ENCODE data around the gene UBTD2.

Gene UBTD2

DNA sequence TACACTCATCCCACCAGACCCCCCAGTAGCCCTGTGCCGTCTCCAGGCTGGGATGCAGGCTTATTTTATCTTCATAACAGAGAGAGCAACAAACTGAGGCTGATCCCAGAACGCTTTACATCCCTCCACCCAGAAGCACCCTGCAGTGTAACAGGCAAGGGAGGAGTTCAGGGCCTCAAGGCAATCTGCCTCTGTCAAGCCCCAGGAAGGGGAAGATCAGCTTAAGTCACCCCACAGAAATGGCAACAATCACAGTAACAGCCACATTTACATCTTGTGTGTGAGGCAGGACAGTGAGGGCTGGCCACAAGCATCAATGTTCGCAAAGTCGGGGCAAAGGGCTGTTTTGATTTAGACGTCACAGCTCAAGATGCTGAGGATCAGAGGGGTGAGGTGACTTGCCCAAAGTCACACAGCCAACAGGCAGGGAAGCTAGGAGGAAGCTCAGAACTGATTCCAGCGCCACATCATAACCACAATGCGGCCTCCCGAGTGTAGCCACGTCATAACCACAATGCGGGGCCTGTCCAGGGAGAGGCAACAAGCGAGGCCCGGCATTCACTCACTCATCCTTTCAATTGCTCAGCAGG, 109.9 kb downstream of the UBTD2 start:
- no peak overlapping the region for H3K4me3 ChIP-seq (ENCODE audit: low read depth, low read length)

DNA sequence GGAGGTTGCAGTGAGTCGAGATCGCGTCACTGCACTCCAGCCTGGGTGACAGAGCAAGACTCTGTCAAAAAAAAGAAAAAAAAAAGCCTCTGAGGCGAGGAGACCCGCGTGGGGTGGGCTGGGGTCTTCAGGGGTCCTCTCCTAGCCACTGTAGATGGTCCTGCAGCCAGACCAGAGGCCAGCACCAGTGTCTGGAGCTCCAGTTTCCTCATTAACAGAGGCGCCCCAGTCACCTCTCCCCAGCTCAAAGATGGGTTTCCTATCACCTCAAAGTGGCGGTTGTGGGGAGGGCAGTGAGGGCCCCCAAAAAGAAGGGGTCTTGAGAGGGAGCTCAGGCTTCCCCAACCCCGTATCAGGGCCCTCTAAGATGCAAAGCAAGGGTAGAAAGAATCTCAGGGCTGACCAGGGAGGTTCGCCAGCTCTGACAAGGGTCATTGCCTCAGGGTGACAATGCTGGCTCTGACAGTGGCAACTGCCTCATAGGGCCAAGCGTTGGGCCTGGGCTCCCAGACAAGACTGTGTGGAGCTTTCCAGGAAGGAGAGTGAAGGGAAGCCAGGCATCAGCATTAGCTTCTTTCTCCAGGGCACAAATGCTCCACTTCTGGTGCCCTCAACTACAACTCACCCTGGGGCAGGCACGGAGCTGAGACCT, 110.5 kb downstream of the UBTD2 start:
- H3K4me3 ChIP-seq (ENCODE audit: low read depth, low read length), result no peak overlapping the region

DNA sequence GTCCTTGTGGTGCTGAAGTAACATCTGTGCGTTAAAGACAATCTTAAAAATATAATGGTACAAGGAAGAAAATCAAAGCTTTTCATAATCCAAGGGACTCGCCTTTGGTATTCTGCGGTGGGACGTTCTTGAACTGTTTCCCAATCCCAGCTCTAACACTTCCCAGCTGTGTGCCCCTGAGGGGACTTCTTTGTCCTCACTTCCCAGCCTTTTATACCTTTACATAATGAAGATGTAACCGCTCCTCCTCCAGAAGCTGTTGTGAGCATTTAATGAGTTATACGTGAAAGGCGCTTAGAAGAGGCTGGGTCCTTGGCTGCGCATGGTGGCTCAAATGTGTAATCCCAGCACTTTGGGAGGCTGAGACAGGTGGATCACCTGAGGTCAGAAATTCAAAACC, 112.4 kb downstream of the UBTD2 start:
- H3K4me3 ChIP-seq (ENCODE audit: low read depth, low read length), result no peak overlapping the region

DNA sequence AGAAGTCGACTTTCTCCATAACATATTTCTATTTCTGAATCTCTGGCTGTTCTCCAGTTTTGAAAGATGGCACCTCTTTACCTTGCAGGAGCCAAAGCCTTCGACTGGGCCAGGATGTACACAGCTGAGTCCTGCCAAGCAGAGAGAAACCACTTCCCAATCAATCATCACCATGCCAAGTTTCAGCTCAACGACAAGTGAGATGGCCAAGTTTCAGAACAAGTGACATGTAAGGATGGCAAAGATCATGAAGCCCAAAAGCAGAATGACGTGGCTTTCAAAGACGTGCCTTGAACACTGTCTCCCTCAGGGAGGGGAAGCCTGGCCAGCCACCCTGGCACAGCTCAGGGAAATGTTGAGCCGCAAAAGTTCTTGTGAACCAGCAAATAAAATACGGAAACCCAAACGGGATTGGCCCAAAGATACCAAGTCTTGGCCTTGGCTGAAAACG, 113.3 kb downstream of the UBTD2 start:
- H3K4me3 ChIP-seq (ENCODE audit: low read depth, low read length), result no peak overlapping the region

DNA sequence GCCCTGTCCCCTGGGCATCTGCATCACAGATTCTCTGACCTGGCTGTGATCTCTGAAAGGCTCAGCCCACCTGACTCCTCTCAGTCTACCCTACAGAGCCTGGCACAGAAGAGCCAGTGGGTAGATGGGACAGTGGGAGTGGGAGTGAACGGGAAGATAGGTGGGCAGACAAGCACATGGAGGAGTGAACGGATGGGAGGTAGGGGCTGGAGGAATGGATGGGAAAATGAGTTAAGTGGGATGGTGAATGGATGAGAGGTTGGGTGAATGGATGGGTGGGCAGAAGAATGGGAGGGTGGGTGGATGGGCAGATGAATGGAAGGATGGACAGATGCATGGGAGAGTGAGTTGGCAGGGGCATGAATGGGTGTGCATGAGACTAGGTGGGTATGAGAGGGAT, 114.3 kb downstream of the UBTD2 start:
- H3K4me3 ChIP-seq (ENCODE audit: low read depth, low read length), result no peak overlapping the region

DNA sequence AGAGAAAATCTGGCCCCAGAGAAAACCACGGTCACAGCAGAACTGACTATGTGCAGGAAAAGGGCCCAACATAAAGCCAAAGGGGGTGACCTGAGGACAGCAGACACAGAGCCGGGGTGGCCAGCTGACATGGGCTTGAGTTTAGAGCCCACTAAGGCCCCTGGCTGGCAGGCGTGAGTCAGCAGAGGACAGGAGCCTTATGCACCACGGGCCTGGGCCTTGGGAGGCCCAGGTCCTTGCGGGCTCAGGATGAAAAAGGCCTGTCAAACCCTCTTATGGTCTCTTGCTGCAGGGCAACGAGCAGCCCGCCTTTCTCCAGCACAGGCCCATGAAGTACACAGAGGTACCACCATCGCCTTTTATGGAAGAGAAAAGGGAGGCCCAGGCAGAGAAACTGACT, 115.3 kb downstream of the UBTD2 start:
- no peak overlapping the region for H3K4me3 ChIP-seq (ENCODE audit: low read depth, low read length)

DNA sequence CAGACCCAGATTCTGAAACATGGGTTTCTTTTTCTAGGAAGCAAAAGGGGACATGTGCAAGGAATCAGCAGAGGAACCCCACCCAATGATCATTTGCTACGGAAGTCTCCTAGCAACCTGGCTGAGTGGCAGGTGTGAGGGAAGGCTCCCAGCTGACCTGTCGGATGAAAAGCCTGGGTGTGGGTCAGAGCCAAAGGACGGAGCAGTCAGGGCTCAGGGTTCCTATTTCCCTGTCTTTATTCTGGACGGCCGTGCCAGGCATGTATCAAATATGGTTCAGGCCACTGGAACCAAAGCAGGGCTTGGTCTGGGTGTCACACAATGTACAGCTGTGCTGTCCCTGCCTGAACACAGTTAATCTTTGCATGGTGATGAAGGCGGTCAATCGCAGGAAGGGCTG, 115.7 kb downstream of the UBTD2 start:
- no peak overlapping the region for H3K4me3 ChIP-seq (ENCODE audit: low read depth, low read length)

DNA sequence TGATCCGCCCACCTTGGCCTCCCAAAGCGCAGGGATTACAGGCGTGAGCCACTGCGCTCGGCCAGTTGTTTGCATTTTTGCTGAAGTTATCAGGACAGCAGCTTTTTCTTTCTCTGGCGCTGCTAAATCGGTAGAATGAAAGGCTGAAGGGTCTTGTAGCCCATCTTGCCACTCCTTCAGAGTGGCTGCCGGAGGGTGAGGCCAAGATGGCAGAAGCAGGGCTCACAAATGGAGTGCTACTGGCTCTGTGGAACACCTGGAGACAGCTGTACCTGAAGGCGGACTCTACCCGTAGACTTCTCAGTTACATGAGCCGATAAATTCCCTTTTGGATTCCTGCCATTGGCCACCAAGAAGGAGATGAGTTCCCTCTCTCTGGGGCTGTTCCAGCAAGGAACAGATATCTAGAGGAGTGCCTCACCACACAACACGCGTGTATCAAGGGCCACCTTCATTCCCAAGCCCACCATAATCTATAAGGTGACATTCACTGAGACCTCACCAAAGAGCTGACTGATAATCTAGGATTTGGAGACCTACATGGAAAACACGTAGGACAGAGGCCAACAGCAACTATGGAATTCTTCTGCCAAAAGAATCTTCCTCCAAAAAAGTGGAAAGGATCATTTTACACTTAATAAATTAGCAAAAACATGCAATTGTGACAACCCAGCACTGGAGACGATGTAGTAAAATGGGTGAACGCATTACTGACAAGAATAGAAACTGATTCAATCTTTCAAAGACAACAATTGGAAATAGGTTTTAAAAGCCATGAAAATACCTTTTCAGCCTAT, 117.3 kb downstream of the UBTD2 start:
- H3K4me3 ChIP-seq (ENCODE audit: low read depth, low read length), result no peak overlapping the region

DNA sequence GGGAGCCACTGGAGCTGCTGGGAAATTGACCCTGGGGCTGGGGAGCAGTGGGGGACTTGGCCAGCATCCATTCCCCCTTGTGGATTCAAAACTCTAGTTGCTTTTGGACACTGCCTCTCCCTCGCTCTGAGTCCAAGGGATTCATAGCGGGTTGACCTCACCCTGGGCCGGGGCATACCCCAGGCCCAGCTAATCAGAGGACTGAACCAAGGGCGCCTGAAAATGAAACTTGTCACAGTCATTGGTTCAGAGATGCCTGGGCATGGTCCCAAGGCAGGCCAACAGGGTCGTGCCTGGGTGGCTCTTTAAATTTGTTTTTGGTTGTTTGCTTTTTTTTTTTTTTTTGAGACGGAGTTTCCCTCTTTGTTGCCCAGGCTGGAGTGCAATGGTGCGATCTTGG, 118.1 kb downstream of the UBTD2 start:
- H3K4me3 ChIP-seq (ENCODE audit: low read depth, low read length), result no peak overlapping the region

DNA sequence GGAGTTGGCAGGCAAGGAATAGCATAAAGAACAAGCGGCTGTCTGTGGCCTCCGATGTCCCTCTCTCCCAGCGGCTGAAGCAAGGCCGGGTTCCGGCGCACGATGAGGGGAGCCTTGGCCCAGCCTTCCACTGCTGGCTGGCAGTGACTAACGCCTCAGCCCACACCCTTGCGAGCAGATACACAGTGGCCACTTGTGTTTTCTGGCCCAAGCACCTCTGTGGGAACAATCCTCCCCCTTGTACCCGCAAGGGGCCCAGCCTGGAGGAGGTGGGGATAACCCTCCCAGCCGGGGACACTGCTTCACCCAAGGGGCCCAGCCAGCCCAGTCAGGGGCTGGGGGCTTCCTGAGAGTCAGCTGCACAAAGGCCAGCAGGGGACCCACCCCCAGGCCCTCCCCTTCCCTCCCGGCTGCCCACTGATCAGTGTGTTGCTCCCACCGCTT, 118.8 kb downstream of the UBTD2 start:
- no peak overlapping the region for H3K4me3 ChIP-seq (ENCODE audit: low read depth, low read length)

DNA sequence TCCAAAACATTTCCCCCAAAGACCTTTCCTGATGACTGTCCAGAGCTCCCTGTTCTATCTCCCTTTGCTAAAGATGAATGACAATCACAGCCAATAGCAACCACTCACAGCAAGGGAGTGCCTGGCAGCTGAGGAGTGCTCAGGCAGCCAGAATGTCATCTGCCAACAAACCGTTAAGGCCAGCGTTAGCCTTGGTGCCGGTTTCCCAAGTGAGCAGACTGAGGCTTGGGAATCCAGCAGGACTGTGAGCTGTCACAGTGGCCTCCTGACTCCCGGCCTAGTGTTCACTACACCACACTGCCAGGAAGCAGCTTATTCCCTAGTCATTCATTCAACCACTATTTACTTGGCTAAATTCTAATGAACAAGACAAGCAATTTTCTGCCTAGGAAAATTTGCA, 120.2 kb downstream of the UBTD2 start:
- H3K4me3 ChIP-seq (ENCODE audit: low read depth, low read length), result no peak overlapping the region

DNA sequence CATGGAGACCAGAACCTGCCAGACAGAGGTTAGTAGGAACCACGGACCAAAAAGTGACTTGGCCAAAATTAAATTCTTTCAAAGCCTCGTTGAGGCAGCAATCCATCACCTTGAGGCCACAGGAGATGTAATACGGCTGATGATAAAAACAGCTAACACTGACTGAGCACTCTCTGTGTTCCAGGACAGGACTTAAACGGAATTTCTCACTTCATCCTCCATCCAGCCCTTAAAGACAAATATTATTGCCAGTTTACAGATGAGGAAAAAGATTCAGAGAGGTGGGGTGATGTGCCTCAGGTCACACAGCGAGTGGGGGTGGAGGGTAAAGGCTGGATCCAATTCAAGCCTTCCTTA, 120.6 kb downstream of the UBTD2 start:
- H3K4me3 ChIP-seq (ENCODE audit: low read depth, low read length), result no peak overlapping the region

DNA sequence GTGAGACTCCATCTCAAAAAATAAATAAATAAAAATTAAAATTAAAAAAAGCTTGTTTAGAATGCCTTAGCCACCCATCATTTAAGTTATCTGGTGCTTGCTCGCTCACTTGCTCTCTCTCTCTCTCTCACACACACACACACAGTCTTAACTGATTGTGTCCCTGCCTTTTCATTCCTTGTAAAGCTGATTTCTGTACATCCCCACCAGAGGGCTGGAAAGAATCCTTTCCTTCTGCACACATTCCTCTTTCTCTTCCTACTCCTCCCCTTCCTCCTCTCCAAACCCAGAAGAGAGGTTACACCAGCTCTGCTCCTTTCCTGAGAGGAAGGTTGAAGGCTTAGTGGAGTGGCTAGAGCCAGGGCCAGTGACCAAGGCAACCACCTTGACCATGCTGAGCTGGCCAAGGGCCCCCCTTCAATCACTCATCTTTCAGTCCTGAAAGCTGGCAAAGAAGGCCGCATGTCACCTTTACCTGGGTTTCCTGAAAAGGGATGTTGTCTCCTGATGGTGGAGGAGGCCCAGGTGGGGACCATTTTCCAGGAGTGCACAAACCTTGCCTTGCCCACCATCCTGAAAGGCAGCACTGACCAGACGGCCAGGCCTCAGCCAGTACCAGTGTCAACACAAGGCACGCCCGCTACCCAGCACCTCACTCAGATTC, 121.1 kb downstream of the UBTD2 start:
- H3K4me3 ChIP-seq (ENCODE audit: low read depth, low read length), result no peak overlapping the region

DNA sequence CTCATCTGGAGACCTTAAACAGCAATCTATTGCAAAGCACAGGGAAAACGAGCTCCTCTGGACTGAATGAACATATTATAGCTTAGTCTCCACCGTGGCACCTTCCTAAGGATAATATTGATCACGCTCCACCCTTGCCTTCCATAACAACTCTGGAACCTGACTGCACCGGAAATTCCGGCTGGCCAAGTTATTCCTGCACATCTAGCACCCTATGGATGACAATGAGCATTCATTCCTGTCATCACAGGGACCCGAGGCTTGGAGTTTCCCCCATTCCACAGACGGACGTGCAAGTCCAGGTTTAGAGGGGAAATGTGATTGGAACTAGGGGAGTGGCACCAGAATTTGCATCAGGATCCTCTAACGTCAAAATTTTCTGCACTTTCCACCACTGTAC, 123.1 kb downstream of the UBTD2 start:
- H3K4me3 ChIP-seq (ENCODE audit: low read depth, low read length), result no peak overlapping the region

Data from iPS-11a (cell line).